ENCODE results near the gene SDE2. TPM values are rescaled to one million over a fixed set of nuclear protein-coding genes. Genes with fewer than 3 reads are reported as not detected.
"Not testable (repeated sequence)": the region's sequence is repeated elsewhere in the genome, so short reads cannot be mapped to it uniquely, and the experiment has no call there.

The SDE2 gene
- polyA plus RNA-seq, 1 donor, result 22.2 TPM

DNA sequence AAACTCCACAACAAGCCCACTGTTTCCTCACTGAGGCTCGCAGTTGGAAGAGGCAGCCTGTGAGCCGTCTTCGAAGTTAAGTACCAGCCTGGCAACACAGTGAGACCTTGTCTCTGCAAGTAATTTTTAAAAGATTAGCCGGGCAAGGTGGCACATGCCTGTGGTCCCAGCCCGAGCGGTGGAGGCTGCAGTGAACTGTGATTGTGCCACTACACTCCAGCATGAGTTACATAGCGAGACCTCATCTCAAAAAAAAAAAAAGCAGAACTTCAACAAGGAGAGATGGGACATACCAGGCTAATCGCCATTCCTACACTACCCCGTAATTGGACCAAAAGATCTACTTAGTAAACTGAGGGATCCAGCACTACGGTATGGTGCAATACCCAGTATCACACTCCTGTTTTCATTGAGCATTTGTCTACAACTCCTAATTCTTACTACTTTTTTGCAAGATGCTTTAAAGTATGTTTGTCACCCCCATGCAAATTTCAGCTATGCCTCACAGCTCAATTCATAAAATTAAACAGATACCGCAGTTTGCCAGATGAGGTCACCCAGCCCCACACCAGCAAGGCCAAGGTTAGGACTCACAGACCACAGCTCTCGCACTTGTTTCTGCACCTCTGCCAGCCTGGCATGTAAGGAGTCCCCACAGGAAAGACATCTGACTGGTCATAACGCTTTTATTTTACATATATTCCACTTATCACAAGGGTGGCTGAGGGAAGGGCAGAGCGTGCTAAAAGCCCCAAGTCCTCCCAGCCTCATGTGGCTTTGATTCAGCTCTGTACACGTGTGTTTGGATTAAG, 21.0 kb downstream of the SDE2 start:
- no peak for DNase-seq

- DNase-seq, result not testable (repeated sequence)
These were observed 24.0 kb downstream of the SDE2 start for GRCh38 chr1:225975146-225975545.

GRCh38 chr1:225974454-225974853, 24.7 kb downstream of the SDE2 start:
- no peak for DNase-seq

- DNase-seq, result peak; percentile 55
These were observed 26.0 kb downstream of the SDE2 start for GRCh38 chr1:225973158-225973557.

DNA sequence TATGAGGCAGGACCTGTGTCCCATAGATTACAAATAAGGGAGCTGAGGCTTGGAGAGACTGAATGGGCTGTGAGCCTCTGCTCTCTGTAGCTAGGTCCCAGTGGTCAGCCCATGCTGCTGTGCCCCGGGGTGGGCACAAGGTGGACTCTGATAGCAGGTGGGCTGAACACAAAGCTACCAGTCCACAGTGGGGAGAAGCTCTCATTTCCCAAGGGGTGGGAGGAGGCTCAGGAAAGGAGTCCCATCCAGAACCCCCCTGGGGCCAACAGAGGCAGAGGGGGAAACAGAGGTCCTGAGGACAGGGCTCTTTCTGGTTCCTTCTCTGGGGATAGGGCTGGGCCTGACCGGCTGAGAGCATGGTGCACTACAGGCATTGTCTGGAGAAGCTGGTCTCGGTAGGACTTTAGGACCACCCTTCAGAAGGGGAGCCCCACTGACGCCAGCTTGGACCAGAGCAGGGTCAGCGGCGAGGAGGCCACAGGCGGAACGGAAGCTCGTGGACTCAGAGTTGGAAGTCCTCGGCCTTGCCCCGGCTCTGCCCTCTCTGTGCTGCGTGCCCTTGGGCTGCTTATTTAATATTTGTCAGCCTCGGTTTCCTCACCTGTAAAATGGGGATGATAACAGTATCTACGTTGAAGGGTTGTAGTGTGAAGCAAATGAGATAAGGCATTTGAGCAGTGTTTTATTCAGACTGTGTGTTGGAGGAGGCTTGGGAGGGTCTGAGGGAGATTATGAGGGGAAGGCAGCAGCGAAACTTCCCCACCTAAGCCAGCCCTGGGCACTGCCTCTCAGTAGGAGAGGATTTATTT, 26.6 kb downstream of the SDE2 start:
- DNase-seq, result no peak

- not testable (repeated sequence) for DNase-seq
These were observed 28.5 kb downstream of the SDE2 start for GRCh38 chr1:225970592-225971157.

DNA sequence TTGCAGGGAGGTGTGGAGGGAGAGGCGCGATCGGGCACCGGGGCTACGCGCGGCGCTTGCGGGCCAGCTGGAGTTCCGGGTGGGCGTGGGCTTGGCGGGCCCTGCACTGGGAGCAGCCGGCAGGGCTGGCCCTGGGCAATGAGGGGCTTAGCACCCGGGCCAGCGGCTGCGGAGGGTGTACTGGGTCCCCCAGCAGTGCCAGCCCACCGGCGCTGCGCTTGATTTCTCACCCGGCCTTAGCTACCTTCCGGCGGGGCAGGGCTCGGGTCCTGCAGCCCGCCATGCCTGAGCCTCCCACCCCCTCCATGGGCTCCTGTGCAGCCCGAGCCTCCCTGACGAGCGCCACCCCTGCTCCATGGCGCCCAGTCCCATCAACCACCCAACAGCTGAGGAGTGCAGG, 29.4 kb downstream of the SDE2 start:
- DNase-seq, result not testable (repeated sequence)

DNA sequence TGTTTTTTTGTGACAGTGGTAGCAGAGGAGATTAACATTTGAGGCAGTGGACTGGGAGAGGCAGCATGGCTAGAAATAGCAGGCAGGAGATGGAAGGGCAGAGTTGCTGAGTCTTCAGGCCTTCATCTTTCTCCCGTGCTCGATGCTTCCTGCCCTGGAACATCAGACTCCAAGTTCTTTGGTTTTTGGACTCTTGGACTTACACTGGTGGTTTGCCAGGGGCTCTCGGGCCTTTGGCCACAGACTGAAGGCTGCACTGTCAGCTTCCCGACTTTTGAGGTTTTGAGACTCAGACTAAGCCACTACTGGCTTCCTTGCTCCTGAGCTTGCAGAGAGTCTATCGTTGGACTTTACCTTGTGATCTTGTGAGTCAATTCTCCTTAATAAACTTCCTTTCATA, 33.9 kb downstream of the SDE2 start:
- DNase-seq, result no peak

GRCh38 chr1:225963735-225964530, 35.2 kb downstream of the SDE2 start:
- DNase-seq, result no peak

- no peak for DNase-seq
These were observed 36.6 kb downstream of the SDE2 start for GRCh38 chr1:225962440-225962975.

DNA sequence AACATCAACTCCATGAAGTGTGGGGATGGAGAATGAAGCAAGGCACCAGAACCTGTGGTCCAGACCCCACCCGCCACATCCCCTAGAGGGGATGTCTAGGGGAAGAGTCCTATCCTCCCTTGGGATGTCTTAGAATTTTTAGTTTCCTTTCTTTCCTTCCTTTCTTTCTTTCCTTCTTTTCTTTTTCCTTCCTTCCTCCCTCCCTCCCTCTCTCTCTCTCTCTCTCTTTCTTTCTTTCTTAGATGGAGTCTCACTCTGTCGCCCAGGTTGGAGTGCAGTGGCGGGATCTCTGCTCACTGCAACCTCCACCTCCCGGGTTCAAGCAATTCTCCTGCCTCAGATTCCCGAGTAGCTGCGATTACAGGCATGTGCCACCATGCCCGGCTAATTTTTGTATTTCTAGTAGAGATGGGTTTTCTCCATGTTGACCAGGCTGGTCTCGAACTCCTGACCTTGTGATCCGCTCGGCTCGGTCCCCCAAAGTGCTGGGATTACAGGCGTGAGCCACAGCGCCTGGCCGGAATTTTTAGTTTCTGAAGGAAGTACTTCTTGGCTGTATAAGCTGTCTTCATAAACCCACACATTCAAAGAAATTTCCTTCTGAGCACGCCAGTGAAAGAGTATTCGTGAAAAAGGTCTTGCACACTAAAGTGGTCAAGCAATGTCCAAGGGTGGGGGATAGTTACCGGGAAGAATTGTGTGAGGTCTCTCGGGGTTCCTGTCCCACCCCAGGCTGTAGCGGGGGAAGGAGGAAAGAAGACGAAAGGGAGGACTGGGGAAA, 37.3 kb downstream of the SDE2 start:
- no peak for DNase-seq

DNA sequence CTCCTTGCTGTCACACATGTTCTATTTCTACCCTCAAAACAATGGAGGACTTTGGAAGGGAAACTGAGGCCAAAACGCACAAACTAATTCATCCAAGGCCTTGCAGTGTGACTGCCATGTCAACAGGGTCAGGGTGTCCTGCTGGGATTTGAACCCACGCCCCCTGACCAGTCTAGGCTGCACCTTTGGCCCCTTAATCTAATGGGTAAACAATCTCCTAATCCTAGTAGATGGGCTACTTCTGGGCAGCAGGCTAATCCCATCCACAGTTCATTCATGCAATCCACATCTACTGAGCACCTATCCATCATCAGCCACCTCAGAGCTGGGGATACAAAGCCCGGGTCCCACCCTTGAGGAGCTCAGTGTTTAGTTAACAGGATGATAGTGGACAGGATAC, 41.1 kb downstream of the SDE2 start:
- DNase-seq, result no peak

GRCh38 chr1:225954753-225955152, 44.4 kb downstream of the SDE2 start:
- DNase-seq, result no peak

- DNase-seq, result no peak
These were observed 45.8 kb downstream of the SDE2 start for GRCh38 chr1:225953315-225953714.

GRCh38 chr1:225950905-225951497, 48.1 kb downstream of the SDE2 start:
- DNase-seq, result no peak

DNA sequence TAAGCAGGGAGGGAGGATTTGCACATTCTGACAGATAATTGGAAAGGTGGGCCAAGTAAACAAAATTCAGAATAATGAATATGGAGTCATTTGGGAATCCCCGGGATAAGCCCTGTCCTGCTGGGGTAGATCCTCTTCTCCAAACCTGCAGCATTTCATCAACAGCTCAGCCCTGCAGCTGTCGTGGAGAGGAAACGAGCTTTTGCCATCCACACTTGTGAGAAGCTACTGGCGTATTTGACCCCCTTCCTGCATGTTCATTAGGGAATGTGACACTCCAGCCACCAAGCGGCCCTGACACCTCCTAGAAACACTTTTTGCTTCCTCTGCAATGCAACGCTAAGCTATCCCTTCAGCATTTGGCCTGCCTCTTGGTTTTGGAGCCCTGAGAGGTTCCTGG, 50.1 kb downstream of the SDE2 start:
- no peak for DNase-seq

GRCh38 chr1:225946803-225947202, 52.3 kb downstream of the SDE2 start:
- DNase-seq, result no peak

GRCh38 chr1:225946082-225946620, 53.0 kb downstream of the SDE2 start:
- no peak for DNase-seq

GRCh38 chr1:225945564-225945963, 53.6 kb downstream of the SDE2 start:
- DNase-seq, result no peak

DNA sequence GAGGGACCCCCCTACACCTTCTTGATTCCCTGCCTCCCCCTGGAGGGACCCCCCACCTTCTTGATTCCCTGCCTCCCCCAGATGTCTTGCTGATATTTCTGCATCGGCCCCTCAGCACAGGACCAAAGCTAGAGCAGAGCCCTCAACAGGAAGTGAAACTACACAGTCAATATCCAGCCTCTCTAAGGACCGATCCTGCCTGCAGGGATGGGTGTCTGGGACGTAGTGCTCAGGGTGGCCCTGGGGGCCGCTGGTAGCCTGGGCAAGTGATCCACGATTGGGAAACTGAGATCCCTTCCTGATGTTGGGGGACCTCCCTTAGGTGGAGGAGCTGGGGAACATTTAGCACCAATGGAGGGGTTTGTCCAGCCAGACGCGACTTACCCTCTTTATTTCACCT, 54.2 kb downstream of the SDE2 start:
- no peak for DNase-seq

Measured in left kidney (tissue), 2 donors.